ENCODE results near the gene ZNF598.

The ZNF598 gene

DNA sequence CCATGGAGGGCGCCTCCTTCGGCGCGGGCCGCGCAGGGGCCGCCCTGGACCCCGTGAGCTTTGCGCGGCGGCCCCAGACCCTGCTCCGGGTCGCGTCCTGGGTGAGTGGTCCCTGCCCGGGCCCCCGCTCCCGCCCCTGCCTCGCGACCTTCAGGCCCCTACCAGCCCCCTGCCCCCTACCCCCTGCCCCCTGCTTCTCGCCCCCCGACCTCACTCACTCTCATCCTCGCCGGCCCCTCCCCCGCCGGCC lies 19.6 kb downstream of the ZNF598 start:
- Histone ChIP-seq H3K27me3 (ENCODE audit: control insufficient read depth, insufficient read depth, low read length) (peaks cover 24% of the 10 kb centered on the region), H3K4me1 (ENCODE audit: control insufficient read depth, insufficient read depth, low read length) (peaks cover under 1% of the 10 kb centered on the region), H3K9me3 (ENCODE audit: control insufficient read depth, insufficient read depth, low read length) (no peaks in the 10 kb centered on the region), H3K9ac (ENCODE audit: low read depth, low read length) (no peak overlapping the region), H3K4me3 (ENCODE audit: low read depth, low read length) (peak overlapping the region; percentile 32), H3K36me3 (ENCODE audit: control insufficient read depth, insufficient read depth, low read length) (peaks cover 16% of the 10 kb centered on the region)

DNA sequence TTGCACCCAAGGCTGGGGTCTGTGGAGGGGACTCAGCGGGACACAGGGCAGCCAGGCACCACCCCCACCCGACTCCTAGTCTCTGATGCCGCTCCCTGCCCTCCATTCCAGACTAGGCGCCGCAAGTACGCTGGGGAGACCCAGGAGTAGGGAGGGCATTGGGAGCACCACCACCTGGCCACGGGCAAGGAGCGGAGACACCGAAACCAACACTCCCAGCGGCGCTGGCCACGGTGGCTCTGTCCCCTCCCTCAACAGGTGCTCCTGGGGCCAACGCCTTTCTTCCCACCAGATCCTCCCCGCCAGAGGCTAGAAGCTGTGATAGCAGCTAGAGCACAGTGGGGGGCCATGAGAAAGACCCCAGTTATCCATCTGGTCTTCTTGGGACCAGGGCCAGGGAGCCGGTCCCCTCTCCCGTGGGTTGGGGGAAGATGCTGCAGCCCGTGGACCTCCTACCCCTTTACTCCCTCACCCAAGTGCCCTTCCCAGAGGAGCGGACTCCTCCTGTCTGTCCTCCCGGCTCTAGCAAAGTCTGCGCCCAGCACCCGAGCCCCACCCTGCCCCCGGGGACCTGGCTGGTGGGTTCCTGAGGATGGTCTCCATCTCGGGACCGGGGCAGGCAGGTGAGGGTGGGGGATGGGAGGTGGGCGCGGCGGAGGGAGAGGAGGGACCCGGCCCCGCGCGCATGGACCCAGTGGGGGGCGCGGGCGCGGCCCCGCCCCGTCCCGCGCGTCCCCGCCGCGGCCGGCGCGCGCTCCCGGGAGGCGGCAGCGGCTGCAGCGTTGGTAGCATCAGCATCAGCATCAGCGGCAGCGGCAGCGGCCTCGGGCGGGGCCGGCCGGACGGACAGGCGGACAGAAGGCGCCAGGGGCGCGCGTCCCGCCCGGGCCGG lies 20.2 kb downstream of the ZNF598 start, which contains the start of gene SYNGR3:
SYNGR3 (plus strand) TSS at position 762 of the 892 bp plus-strand sequence. CDS start 133 bp downstream, outside the sequence.
- peaks cover 24% of the 10 kb centered on the region for H3K27me3 ChIP-seq (ENCODE audit: control insufficient read depth, insufficient read depth, low read length)
- no peaks in the 10 kb centered on the region for H3K9me3 ChIP-seq (ENCODE audit: control insufficient read depth, insufficient read depth, low read length)
- H3K4me3 ChIP-seq (ENCODE audit: low read depth, low read length), result peak within 1 kb of the TSS; percentile 75
- H3K9ac ChIP-seq (ENCODE audit: low read depth, low read length), result peak within 1 kb of the TSS; percentile 60
- peaks cover 2% of the 10 kb centered on the region for H3K4me1 ChIP-seq (ENCODE audit: control insufficient read depth, insufficient read depth, low read length)
- peaks cover 16% of the 10 kb centered on the region for H3K36me3 ChIP-seq (ENCODE audit: control insufficient read depth, insufficient read depth, low read length)

- no peak overlapping the region for H3K9ac ChIP-seq (ENCODE audit: low read depth, low read length)
- no peaks in the 10 kb centered on the region for H3K9me3 ChIP-seq (ENCODE audit: control insufficient read depth, insufficient read depth, low read length)
- H3K27me3 ChIP-seq (ENCODE audit: control insufficient read depth, insufficient read depth, low read length), result peaks cover 35% of the 10 kb centered on the region
- no peak overlapping the region for H3K4me3 ChIP-seq (ENCODE audit: low read depth, low read length)
- peaks cover 16% of the 10 kb centered on the region for H3K36me3 ChIP-seq (ENCODE audit: control insufficient read depth, insufficient read depth, low read length)
- peaks cover 6% of the 10 kb centered on the region for H3K4me1 ChIP-seq (ENCODE audit: control insufficient read depth, insufficient read depth, low read length)
Observed at GRCh38 chr16:1987198-1987597, 22.4 kb downstream of the ZNF598 start.

DNA sequence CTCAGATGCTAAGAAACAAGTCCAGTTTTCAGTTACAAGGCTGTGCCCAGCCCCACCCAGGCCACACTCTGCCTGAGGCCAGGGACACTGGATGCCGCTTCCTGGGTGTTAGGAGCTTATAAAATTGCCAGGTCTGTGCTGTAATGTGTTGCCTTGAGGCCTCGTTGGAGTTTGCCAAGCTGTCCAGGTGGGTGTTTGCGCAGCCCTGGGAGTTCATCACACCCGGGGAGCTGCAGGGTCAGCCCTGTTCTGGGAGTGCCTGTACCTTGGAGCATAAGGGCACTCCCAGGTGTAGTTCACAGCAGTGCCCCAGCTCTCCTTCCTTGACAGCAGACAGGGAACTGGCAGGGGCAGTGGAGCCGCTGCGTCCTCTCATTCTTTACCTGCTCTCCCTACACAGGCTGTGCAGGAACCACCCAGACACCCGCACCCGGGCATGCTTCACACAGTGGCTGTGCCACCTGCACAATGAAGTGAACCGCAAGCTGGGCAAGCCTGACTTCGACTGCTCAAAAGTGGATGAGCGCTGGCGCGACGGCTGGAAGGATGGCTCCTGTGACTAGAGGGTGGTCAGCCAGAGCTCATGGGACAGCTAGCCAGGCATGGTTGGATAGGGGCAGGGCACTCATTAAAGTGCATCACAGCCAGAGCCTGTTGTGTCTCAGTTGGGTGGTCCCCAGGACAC lies 24.0 kb downstream of the ZNF598 start:
- Histone ChIP-seq H3K9me3 (ENCODE audit: control insufficient read depth, insufficient read depth, low read length) (no peaks in the 10 kb centered on the region), H3K4me1 (ENCODE audit: control insufficient read depth, insufficient read depth, low read length) (peaks cover 6% of the 10 kb centered on the region), H3K27me3 (ENCODE audit: control insufficient read depth, insufficient read depth, low read length) (peaks cover 42% of the 10 kb centered on the region), H3K9ac (ENCODE audit: low read depth, low read length) (no peak overlapping the region), H3K36me3 (ENCODE audit: control insufficient read depth, insufficient read depth, low read length) (peaks cover 16% of the 10 kb centered on the region), H3K4me3 (ENCODE audit: low read depth, low read length) (peak overlapping the region; percentile 76)

GRCh38 chr16:1984347-1985225 lies 25.0 kb downstream of the ZNF598 start:
- H3K4me3 ChIP-seq (ENCODE audit: low read depth, low read length), result peak overlapping the region; percentile 76
- H3K9me3 ChIP-seq (ENCODE audit: control insufficient read depth, insufficient read depth, low read length), result no peaks in the 10 kb centered on the region
- peaks cover 16% of the 10 kb centered on the region for H3K36me3 ChIP-seq (ENCODE audit: control insufficient read depth, insufficient read depth, low read length)
- H3K27me3 ChIP-seq (ENCODE audit: control insufficient read depth, insufficient read depth, low read length), result peaks cover 52% of the 10 kb centered on the region
- H3K9ac ChIP-seq (ENCODE audit: low read depth, low read length), result peak overlapping the region; percentile 79
- peaks cover 6% of the 10 kb centered on the region for H3K4me1 ChIP-seq (ENCODE audit: control insufficient read depth, insufficient read depth, low read length)

DNA sequence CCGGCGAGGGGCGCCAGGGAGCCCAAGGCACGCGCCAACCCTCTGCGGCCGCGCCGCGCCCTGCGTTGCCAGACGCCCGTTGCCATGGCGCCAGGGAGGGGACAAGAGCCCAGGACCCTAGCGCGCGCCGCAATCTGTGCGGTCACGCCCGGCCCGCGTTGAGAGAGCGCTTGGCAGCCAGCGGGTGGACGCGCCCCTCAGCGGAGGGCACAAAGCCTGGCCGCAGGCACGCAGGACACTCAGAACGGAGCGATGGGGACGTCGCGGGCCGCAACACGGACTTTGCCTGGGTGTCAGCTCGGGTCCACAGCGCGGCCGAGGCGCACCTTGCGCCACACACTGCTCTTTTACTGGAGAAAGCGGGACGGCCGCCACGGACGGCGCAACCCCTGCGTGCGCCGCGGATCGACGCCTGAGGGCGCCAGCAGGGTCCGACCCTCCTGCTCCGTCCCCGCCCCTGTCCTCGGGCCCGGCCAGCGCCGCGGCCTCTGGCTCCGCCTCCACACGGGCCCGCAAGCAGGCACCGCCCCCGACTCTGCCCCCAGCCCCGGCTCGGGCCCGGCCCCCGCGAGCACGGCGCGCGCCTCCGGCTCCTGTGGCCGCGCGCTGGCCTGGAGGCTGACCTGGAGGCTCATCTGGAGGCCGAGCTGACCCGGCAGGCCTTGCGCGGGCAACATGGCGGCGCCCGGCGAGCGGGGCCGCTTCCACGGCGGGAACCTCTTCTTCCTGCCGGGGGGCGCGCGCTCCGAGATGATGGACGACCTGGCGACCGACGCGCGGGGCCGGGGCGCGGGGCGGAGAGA lies 25.9 kb downstream of the ZNF598 start, which contains the start of gene GFER:
GFER (plus strand) TSS at position 650 of the 803 bp plus-strand sequence; CDS start at position 676, 26 bp downstream.
- Histone ChIP-seq H3K9ac (ENCODE audit: low read depth, low read length) (peak within 1 kb of the TSS; percentile 79), H3K27me3 (ENCODE audit: control insufficient read depth, insufficient read depth, low read length) (peaks cover 45% of the 10 kb centered on the region), H3K4me3 (ENCODE audit: low read depth, low read length) (peak within 1 kb of the TSS; percentile 76), H3K36me3 (ENCODE audit: control insufficient read depth, insufficient read depth, low read length) (peaks cover 16% of the 10 kb centered on the region), H3K9me3 (ENCODE audit: control insufficient read depth, insufficient read depth, low read length) (no peaks in the 10 kb centered on the region), H3K4me1 (ENCODE audit: control insufficient read depth, insufficient read depth, low read length) (peaks cover 6% of the 10 kb centered on the region)

GRCh38 chr16:1982991-1983543 lies 26.6 kb downstream of the ZNF598 start:
- Histone ChIP-seq H3K36me3 (ENCODE audit: control insufficient read depth, insufficient read depth, low read length) (peaks cover 19% of the 10 kb centered on the region), H3K4me3 (ENCODE audit: low read depth, low read length) (peak overlapping the region; percentile 66), H3K9me3 (ENCODE audit: control insufficient read depth, insufficient read depth, low read length) (no peaks in the 10 kb centered on the region), H3K4me1 (ENCODE audit: control insufficient read depth, insufficient read depth, low read length) (peaks cover 6% of the 10 kb centered on the region), H3K9ac (ENCODE audit: low read depth, low read length) (no peak overlapping the region), H3K27me3 (ENCODE audit: control insufficient read depth, insufficient read depth, low read length) (peaks cover 40% of the 10 kb centered on the region)

DNA sequence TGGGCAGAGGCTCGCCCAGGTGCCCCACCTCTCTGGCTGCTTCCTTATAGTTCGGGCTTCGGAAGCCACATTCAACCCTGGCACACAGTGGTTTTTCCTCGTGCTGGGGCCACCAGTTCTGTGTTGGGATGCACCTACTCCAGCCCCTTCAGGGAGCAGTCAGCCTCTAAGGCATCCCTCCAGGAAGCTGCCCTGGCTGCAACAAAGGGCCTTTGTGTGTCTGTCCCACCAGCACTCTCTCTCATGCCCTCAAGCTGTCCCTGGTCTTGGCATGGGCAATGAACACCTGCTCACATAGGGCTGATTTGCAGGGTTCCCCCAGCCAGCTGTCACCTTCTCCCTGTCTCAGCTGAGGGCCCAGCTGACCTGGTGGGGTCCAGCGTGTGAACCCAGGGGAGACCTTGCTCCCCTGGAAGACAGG lies 27.6 kb downstream of the ZNF598 start:
- Histone ChIP-seq H3K9ac (ENCODE audit: low read depth, low read length) (no peak overlapping the region), H3K36me3 (ENCODE audit: control insufficient read depth, insufficient read depth, low read length) (peaks cover 27% of the 10 kb centered on the region), H3K4me3 (ENCODE audit: low read depth, low read length) (no peak overlapping the region), H3K4me1 (ENCODE audit: control insufficient read depth, insufficient read depth, low read length) (peaks cover 6% of the 10 kb centered on the region), H3K9me3 (ENCODE audit: control insufficient read depth, insufficient read depth, low read length) (no peaks in the 10 kb centered on the region), H3K27me3 (ENCODE audit: control insufficient read depth, insufficient read depth, low read length) (peaks cover 38% of the 10 kb centered on the region)

DNA sequence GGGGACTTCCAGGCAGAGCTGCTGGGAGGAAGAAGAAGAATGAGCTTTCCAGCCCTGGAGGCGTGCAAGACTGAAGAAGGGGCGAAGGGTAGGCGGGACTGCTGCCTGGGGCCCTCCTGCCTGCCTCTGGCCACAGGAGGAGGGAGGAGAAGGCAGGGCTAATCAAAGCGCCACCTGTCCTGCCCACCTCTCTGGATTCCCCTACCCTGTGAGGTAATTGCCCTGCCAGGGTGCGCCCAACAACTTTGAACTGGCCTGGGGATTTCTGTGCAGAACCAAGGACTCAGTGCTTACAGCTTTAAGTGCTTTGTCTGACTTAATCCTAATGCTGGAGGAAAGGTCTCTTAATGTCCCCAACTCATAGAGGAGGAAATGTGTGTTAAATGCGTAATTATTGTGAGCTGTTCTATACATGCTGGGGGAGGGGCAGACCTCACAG lies 28.2 kb downstream of the ZNF598 start, which contains the start of gene NOXO1:
NOXO1 (minus strand) TSS at position 72 of the 439 bp plus-strand sequence. CDS start 290 bp downstream, outside the sequence.
- Histone ChIP-seq H3K4me3 (ENCODE audit: low read depth, low read length) (peak within 1 kb of the TSS; percentile 54), H3K27me3 (ENCODE audit: control insufficient read depth, insufficient read depth, low read length) (peaks cover 38% of the 10 kb centered on the region), H3K9ac (ENCODE audit: low read depth, low read length) (no peak within 1 kb of the TSS), H3K4me1 (ENCODE audit: control insufficient read depth, insufficient read depth, low read length) (peaks cover 6% of the 10 kb centered on the region), H3K36me3 (ENCODE audit: control insufficient read depth, insufficient read depth, low read length) (peaks cover 30% of the 10 kb centered on the region), H3K9me3 (ENCODE audit: control insufficient read depth, insufficient read depth, low read length) (no peaks in the 10 kb centered on the region)

- H3K4me3 ChIP-seq (ENCODE audit: low read depth, low read length), result peak overlapping the region; percentile 54
- H3K9me3 ChIP-seq (ENCODE audit: control insufficient read depth, insufficient read depth, low read length), result no peaks in the 10 kb centered on the region
- H3K36me3 ChIP-seq (ENCODE audit: control insufficient read depth, insufficient read depth, low read length), result peaks cover 31% of the 10 kb centered on the region
- no peak overlapping the region for H3K9ac ChIP-seq (ENCODE audit: low read depth, low read length)
- H3K4me1 ChIP-seq (ENCODE audit: control insufficient read depth, insufficient read depth, low read length), result peaks cover 6% of the 10 kb centered on the region
- H3K27me3 ChIP-seq (ENCODE audit: control insufficient read depth, insufficient read depth, low read length), result peaks cover 38% of the 10 kb centered on the region
Observed at GRCh38 chr16:1980770-1981087, 28.9 kb downstream of the ZNF598 start.
